ENCODE data around the gene MARCO.
A peak's percentile ranks its signal among the peaks of the same experiment; 100 is the strongest.
"Not testable (repeated sequence)": the region's sequence is repeated elsewhere in the genome, so short reads cannot be mapped to it uniquely, and the experiment has no call there.

MARCO gene

GRCh38 chr2:119028327-119029174 is 86.6 kb downstream of the MARCO start:
- no peak overlapping the region for H2AFZ ChIP-seq (ENCODE audit: low read length)
- H3K9me3 ChIP-seq (ENCODE audit: low read length): no peaks in the 10 kb centered on the region
- H3K36me3 ChIP-seq (ENCODE audit: insufficient read depth, low read length): no peaks in the 10 kb centered on the region
- TF ChIP-seq CTCF (IDR thresholded peaks at IDR 0.05; ENCODE audit: low read length) (peak; percentile 52), EZH2 (IDR thresholded peaks at IDR 0.05; ENCODE audit: borderline replicate concordance, low read length) (no peak)
- no peaks in the 10 kb centered on the region for H3K27me3 ChIP-seq (ENCODE audit: insufficient read depth, low read length)
- H3K79me2 ChIP-seq (ENCODE audit: insufficient read depth, low read length): no peaks in the 10 kb centered on the region
- no peaks in the 10 kb centered on the region for H3F3A ChIP-seq (ENCODE audit: insufficient read depth, low read length)
- no peak overlapping the region for H3K4me2 ChIP-seq (ENCODE audit: low read length)
- no peaks in the 10 kb centered on the region for H3K9me2 ChIP-seq (ENCODE audit: low read depth, low read length)
- no peaks in the 10 kb centered on the region for H3K4me1 ChIP-seq (ENCODE audit: insufficient read depth, low read length, severe bottlenecking)
- H3K9ac ChIP-seq (ENCODE audit: low read length): no peak overlapping the region
- no peak overlapping the region for H3K4me3 ChIP-seq (ENCODE audit: low read depth, low read length, poor library complexity, severe bottlenecking)
- no peaks in the 10 kb centered on the region for H4K20me1 ChIP-seq (ENCODE audit: insufficient read depth, low read length)
- H3K27ac ChIP-seq (ENCODE audit: low read depth, low read length, poor library complexity, severe bottlenecking): no peak overlapping the region

- Histone ChIP-seq H2AFZ (ENCODE audit: low read length) (no peak overlapping the region), H3K9me3 (ENCODE audit: low read length) (no peaks in the 10 kb centered on the region), H3K4me3 (ENCODE audit: low read depth, low read length, poor library complexity, severe bottlenecking) (no peak overlapping the region), H4K20me1 (ENCODE audit: insufficient read depth, low read length) (no peaks in the 10 kb centered on the region), H3K9me2 (ENCODE audit: low read depth, low read length) (no peaks in the 10 kb centered on the region), H3K36me3 (ENCODE audit: insufficient read depth, low read length) (no peaks in the 10 kb centered on the region), H3K4me1 (ENCODE audit: insufficient read depth, low read length, severe bottlenecking) (no peaks in the 10 kb centered on the region), H3F3A (ENCODE audit: insufficient read depth, low read length) (no peaks in the 10 kb centered on the region), H3K4me2 (ENCODE audit: low read length) (no peak overlapping the region), H3K27me3 (ENCODE audit: insufficient read depth, low read length) (no peaks in the 10 kb centered on the region), H3K27ac (ENCODE audit: low read depth, low read length, poor library complexity, severe bottlenecking) (no peak overlapping the region), H3K79me2 (ENCODE audit: insufficient read depth, low read length) (no peaks in the 10 kb centered on the region), H3K9ac (ENCODE audit: low read length) (no peak overlapping the region)
- TF ChIP-seq CTCF (IDR thresholded peaks at IDR 0.05; ENCODE audit: low read length): no peak
- no peak for TF ChIP-seq EZH2 (IDR thresholded peaks at IDR 0.05; ENCODE audit: borderline replicate concordance, low read length)
These were observed 87.3 kb downstream of the MARCO start for GRCh38 chr2:119029297-119029696.

GRCh38 chr2:119037922-119038321 is 95.9 kb downstream of the MARCO start:
- H3K36me3 ChIP-seq (ENCODE audit: insufficient read depth, low read length); H3K4me2 ChIP-seq (ENCODE audit: low read length); H3K27me3 ChIP-seq (ENCODE audit: insufficient read depth, low read length); H3K79me2 ChIP-seq (ENCODE audit: insufficient read depth, low read length); H3K27ac ChIP-seq (ENCODE audit: low read depth, low read length, poor library complexity, severe bottlenecking); H2AFZ ChIP-seq (ENCODE audit: low read length); H3K9me3 ChIP-seq (ENCODE audit: low read length); H3K9ac ChIP-seq (ENCODE audit: low read length); H3F3A ChIP-seq (ENCODE audit: insufficient read depth, low read length); H3K4me3 ChIP-seq (ENCODE audit: low read depth, low read length, poor library complexity, severe bottlenecking); H3K4me1 ChIP-seq (ENCODE audit: insufficient read depth, low read length, severe bottlenecking); H4K20me1 ChIP-seq (ENCODE audit: insufficient read depth, low read length); H3K9me2 ChIP-seq (ENCODE audit: low read depth, low read length): not testable (repeated sequence)

GRCh38 chr2:119040730-119041129 is 98.7 kb downstream of the MARCO start:
- H3K4me1 ChIP-seq (ENCODE audit: insufficient read depth, low read length, severe bottlenecking): no peaks in the 10 kb centered on the region
- H3K4me2 ChIP-seq (ENCODE audit: low read length): no peak overlapping the region
- no peaks in the 10 kb centered on the region for H3K9me2 ChIP-seq (ENCODE audit: low read depth, low read length)
- H3K79me2 ChIP-seq (ENCODE audit: insufficient read depth, low read length): no peaks in the 10 kb centered on the region
- H2AFZ ChIP-seq (ENCODE audit: low read length): no peak overlapping the region
- H4K20me1 ChIP-seq (ENCODE audit: insufficient read depth, low read length): no peaks in the 10 kb centered on the region
- no peak overlapping the region for H3K4me3 ChIP-seq (ENCODE audit: low read depth, low read length, poor library complexity, severe bottlenecking)
- H3K9me3 ChIP-seq (ENCODE audit: low read length): no peaks in the 10 kb centered on the region
- no peak overlapping the region for H3K9ac ChIP-seq (ENCODE audit: low read length)
- H3F3A ChIP-seq (ENCODE audit: insufficient read depth, low read length): no peaks in the 10 kb centered on the region
- no peak overlapping the region for H3K27ac ChIP-seq (ENCODE audit: low read depth, low read length, poor library complexity, severe bottlenecking)
- no peak for TF ChIP-seq CTCF (IDR thresholded peaks at IDR 0.05; ENCODE audit: low read length)
- no peak for TF ChIP-seq EZH2 (IDR thresholded peaks at IDR 0.05; ENCODE audit: borderline replicate concordance, low read length)
- H3K36me3 ChIP-seq (ENCODE audit: insufficient read depth, low read length): no peaks in the 10 kb centered on the region
- no peaks in the 10 kb centered on the region for H3K27me3 ChIP-seq (ENCODE audit: insufficient read depth, low read length)

All from OCI-LY1 (cell line).